Measurements from ENCODE around the gene IL1RAPL1. TPM values are rescaled to one million over a fixed set of nuclear protein-coding genes. Genes with fewer than 3 reads are reported as not detected.

IL1RAPL1 gene
- total and polyA plus RNA-seq, 2 experiments from 2014 or later: 0.18 to 0.49 TPM

DNA sequence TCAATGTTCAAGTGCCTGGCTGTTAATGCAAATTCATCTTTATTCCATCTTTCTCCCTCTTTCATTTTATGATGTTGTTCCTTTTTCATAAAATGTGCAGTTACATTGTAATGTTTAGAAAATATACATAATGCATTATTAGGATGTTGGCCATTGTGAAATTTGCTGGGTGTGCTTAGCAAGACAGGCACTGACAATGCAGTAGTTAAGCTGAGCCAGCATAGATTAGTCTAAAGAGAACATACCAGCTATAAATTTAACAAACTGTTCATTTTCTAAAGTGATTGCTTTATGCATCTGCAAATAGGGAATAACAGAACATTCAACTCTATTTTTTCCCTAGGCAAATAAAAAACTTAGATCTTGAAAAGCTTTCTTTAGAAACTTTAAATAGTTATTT lies 436.0 kb downstream of the IL1RAPL1 start:
- Histone ChIP-seq H3K79me2 (replicated peaks; ENCODE audit: insufficient read depth) (no peaks in the 10 kb centered on the region), H4K20me1 (replicated peaks; ENCODE audit: insufficient read depth) (no peaks in the 10 kb centered on the region), H3K4me2 (no peak overlapping the region), H3K4me1 (ENCODE audit: insufficient read depth) (no peaks in the 10 kb centered on the region), H3K9me2 (ENCODE audit: insufficient read depth) (no peaks in the 10 kb centered on the region), H3K27me3 (ENCODE audit: insufficient read depth) (no peaks in the 10 kb centered on the region), H3F3A (replicated peaks; ENCODE audit: low read depth) (no peaks in the 10 kb centered on the region), H2AFZ (no peak overlapping the region), H3K4me3 (no peak overlapping the region), H3K36me3 (ENCODE audit: insufficient read depth) (no peaks in the 10 kb centered on the region), H3K27ac (ENCODE audit: low read depth) (no peak overlapping the region)
- H3K27ac Mint-ChIP-seq: no peak overlapping the region
- no peaks in the 10 kb centered on the region for H3K9me3 Mint-ChIP-seq
- DNase-seq (ENCODE audit: low spot score) (no peak), ATAC-seq (no peak)
- H3K27me3 Mint-ChIP-seq (ENCODE audit: insufficient read depth, low read depth, poor library complexity): no peaks in the 10 kb centered on the region
- H3K36me3 Mint-ChIP-seq (ENCODE audit: low read depth): no peaks in the 10 kb centered on the region
- no peak overlapping the region for H3K4me3 Mint-ChIP-seq
- TF ChIP-seq JUNB (IDR thresholded peaks at IDR 0.05; ENCODE audit: unreplicated experiment): no peak
- no peak for TF ChIP-seq EZH2phosphoT487 (IDR thresholded peaks at IDR 0.05; ENCODE audit: unreplicated experiment)
- TF ChIP-seq, protein P1, sequence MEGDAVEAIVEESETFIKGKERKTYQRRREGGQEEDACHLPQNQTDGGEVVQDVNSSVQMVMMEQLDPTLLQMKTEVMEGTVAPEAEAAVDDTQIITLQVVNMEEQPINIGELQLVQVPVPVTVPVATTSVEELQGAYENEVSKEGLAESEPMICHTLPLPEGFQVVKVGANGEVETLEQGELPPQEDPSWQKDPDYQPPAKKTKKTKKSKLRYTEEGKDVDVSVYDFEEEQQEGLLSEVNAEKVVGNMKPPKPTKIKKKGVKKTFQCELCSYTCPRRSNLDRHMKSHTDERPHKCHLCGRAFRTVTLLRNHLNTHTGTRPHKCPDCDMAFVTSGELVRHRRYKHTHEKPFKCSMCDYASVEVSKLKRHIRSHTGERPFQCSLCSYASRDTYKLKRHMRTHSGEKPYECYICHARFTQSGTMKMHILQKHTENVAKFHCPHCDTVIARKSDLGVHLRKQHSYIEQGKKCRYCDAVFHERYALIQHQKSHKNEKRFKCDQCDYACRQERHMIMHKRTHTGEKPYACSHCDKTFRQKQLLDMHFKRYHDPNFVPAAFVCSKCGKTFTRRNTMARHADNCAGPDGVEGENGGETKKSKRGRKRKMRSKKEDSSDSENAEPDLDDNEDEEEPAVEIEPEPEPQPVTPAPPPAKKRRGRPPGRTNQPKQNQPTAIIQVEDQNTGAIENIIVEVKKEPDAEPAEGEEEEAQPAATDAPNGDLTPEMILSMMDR (conservative IDR thresholded peaks at IDR 0.05; ENCODE audit: low read depth in 2 of 2): no peak
- TF ChIP-seq STAT1 (IDR thresholded peaks at IDR 0.05; ENCODE audit: unreplicated experiment): no peak
- TF ChIP-seq NANOG (IDR thresholded peaks at IDR 0.05; ENCODE audit: borderline replicate concordance): no peak
- H3K4me1 Mint-ChIP-seq: no peaks in the 10 kb centered on the region

DNA sequence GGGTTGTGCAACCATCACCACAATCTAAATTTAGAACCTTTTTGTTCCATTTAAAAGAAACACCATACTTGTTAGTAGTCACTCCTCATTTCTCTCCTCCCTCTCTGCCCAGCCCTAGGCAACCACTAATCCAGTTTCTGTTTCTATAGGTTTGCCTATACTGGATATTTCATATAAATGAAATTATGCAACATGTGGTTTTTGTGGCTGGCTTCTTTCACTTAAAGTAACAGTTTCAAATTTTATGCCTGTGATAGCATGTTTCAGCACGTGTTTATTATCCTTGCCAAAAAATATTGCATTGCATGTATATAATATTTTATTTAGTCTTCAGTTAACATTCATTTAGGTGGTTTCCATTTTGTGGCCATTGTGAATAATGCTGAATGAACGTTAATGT lies 437.6 kb downstream of the IL1RAPL1 start:
- Mint-ChIP-seq H3K4me3 (no peak overlapping the region), H3K27ac (no peak overlapping the region), H3K36me3 (ENCODE audit: low read depth) (no peaks in the 10 kb centered on the region), H3K27me3 (ENCODE audit: insufficient read depth, low read depth, poor library complexity) (no peaks in the 10 kb centered on the region), H3K9me3 (no peaks in the 10 kb centered on the region), H3K4me1 (no peaks in the 10 kb centered on the region)
- Histone ChIP-seq H3K79me2 (replicated peaks; ENCODE audit: insufficient read depth) (no peaks in the 10 kb centered on the region), H4K20me1 (replicated peaks; ENCODE audit: insufficient read depth) (no peaks in the 10 kb centered on the region), H3K36me3 (ENCODE audit: insufficient read depth) (no peaks in the 10 kb centered on the region), H3K4me2 (no peak overlapping the region), H3K4me1 (ENCODE audit: insufficient read depth) (no peaks in the 10 kb centered on the region), H3K27ac (ENCODE audit: low read depth) (no peak overlapping the region), H2AFZ (no peak overlapping the region), H3K9me2 (ENCODE audit: insufficient read depth) (no peaks in the 10 kb centered on the region), H3K4me3 (no peak overlapping the region), H3F3A (replicated peaks; ENCODE audit: low read depth) (no peaks in the 10 kb centered on the region), H3K27me3 (ENCODE audit: insufficient read depth) (no peaks in the 10 kb centered on the region)
- DNase-seq (ENCODE audit: low spot score) (no peak), ATAC-seq (no peak)
- TF ChIP-seq EZH2phosphoT487 (IDR thresholded peaks at IDR 0.05; ENCODE audit: unreplicated experiment): no peak
- no peak for TF ChIP-seq CREB1 (CRISPR knock-in tag; IDR thresholded peaks at IDR 0.05; ENCODE audit: low read depth)
- no peak for TF ChIP-seq JUNB (IDR thresholded peaks at IDR 0.05; ENCODE audit: unreplicated experiment)
- TF ChIP-seq, protein P2, sequence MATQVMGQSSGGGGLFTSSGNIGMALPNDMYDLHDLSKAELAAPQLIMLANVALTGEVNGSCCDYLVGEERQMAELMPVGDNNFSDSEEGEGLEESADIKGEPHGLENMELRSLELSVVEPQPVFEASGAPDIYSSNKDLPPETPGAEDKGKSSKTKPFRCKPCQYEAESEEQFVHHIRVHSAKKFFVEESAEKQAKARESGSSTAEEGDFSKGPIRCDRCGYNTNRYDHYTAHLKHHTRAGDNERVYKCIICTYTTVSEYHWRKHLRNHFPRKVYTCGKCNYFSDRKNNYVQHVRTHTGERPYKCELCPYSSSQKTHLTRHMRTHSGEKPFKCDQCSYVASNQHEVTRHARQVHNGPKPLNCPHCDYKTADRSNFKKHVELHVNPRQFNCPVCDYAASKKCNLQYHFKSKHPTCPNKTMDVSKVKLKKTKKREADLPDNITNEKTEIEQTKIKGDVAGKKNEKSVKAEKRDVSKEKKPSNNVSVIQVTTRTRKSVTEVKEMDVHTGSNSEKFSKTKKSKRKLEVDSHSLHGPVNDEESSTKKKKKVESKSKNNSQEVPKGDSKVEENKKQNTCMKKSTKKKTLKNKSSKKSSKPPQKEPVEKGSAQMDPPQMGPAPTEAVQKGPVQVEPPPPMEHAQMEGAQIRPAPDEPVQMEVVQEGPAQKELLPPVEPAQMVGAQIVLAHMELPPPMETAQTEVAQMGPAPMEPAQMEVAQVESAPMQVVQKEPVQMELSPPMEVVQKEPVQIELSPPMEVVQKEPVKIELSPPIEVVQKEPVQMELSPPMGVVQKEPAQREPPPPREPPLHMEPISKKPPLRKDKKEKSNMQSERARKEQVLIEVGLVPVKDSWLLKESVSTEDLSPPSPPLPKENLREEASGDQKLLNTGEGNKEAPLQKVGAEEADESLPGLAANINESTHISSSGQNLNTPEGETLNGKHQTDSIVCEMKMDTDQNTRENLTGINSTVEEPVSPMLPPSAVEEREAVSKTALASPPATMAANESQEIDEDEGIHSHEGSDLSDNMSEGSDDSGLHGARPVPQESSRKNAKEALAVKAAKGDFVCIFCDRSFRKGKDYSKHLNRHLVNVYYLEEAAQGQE (IDR thresholded peaks at IDR 0.05; ENCODE audit: unreplicated experiment): no peak
- TF ChIP-seq EZH2 (IDR thresholded peaks at IDR 0.05; ENCODE audit: low read depth, unreplicated experiment): no peak
- TF ChIP-seq STAT1 (IDR thresholded peaks at IDR 0.05; ENCODE audit: unreplicated experiment): no peak
- TF ChIP-seq, protein P3, sequence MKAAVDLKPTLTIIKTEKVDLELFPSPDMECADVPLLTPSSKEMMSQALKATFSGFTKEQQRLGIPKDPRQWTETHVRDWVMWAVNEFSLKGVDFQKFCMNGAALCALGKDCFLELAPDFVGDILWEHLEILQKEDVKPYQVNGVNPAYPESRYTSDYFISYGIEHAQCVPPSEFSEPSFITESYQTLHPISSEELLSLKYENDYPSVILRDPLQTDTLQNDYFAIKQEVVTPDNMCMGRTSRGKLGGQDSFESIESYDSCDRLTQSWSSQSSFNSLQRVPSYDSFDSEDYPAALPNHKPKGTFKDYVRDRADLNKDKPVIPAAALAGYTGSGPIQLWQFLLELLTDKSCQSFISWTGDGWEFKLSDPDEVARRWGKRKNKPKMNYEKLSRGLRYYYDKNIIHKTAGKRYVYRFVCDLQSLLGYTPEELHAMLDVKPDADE (IDR thresholded peaks at IDR 0.05): no peak
- TF ChIP-seq NANOG (IDR thresholded peaks at IDR 0.05; ENCODE audit: borderline replicate concordance): no peak

All from GM23338 (cell line).